Measurements from ENCODE around the gene CKM. TPM values are rescaled to one million over a fixed set of nuclear protein-coding genes. Genes with fewer than 3 reads are reported as not detected.

The CKM gene
- total RNA-seq, 3 donors from 2014 or later: 1.1 to 2.0 (median 1.6) TPM

GRCh38 chr19:45356760-45357444, 34.2 kb upstream of the CKM start:
- no peaks in the 10 kb centered on the region for H3K9me3 ChIP-seq
- no peak for DNase-seq
- TF ChIP-seq CTCF (IDR thresholded peaks at IDR 0.05): no peak
- H3K4me3 ChIP-seq: no peak overlapping the region
- no peaks in the 10 kb centered on the region for H3K4me1 ChIP-seq (ENCODE audit: low read depth)
- no peak for ATAC-seq
- intact Hi-C loops (cut with DNase I, micrococcal nuclease): no loop called here
- H3K36me3 ChIP-seq (ENCODE audit: low read depth): no peaks in the 10 kb centered on the region

DNA sequence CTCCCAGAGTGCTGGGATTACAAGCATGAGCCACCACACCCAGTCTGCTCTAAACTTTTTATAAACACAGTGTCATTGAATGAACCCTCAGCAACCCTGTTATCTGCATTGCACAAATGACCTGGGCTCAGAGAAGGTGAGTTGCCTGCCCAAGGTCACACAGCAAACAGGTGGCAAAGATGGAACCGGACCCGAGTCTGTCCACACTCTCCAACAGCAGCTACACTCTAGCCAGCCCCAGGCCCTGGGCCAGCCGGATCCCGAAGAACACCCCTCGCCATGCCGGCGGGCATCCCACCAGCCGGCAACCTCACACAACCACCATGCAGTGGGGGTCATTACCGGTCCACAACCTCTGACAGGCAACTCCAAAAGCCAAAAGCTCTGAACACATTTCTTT, 33.2 kb upstream of the CKM start:
- no peak for TF ChIP-seq CTCF (IDR thresholded peaks at IDR 0.05)
- intact Hi-C loops (cut with DNase I, micrococcal nuclease): no loop called here
- ATAC-seq (no peak), DNase-seq (no peak)
- Histone ChIP-seq H3K36me3 (ENCODE audit: low read depth) (no peaks in the 10 kb centered on the region), H3K4me3 (no peak overlapping the region), H3K4me1 (ENCODE audit: low read depth) (no peaks in the 10 kb centered on the region), H3K9me3 (no peaks in the 10 kb centered on the region)

DNA sequence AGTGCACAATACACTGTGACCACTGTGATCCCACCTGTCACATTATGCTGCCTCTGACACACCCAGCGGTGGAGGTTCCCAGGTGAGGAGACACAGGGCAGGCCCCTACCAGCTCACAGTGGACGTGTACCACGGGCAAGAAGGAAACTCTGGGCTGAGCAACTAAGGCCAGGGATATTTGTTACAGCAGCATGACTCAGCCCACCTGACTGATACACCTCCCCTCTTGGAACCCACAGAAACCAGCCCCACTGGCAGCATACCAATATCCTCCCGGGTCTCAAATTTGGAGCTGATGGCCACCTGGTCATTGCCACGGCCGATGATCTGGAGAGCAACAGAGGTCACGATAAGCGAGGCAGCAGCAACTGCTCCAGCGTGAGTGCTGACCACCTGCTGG, 32.7 kb upstream of the CKM start:
- H3K4me1 ChIP-seq (ENCODE audit: low read depth): no peaks in the 10 kb centered on the region
- no peak for DNase-seq
- no peaks in the 10 kb centered on the region for H3K9me3 ChIP-seq
- H3K4me3 ChIP-seq: no peak overlapping the region
- TF ChIP-seq CTCF (IDR thresholded peaks at IDR 0.05): no peak
- no peak for ATAC-seq
- intact Hi-C loops (cut with DNase I, micrococcal nuclease): no loop called here
- H3K36me3 ChIP-seq (ENCODE audit: low read depth): no peaks in the 10 kb centered on the region

- DNase-seq (no peak), ATAC-seq (no peak)
- H3K9me3 ChIP-seq: no peaks in the 10 kb centered on the region
- H3K4me3 ChIP-seq: no peak overlapping the region
- TF ChIP-seq CTCF (IDR thresholded peaks at IDR 0.05): no peak
- H3K36me3 ChIP-seq (ENCODE audit: low read depth): no peaks in the 10 kb centered on the region
- H3K4me1 ChIP-seq (ENCODE audit: low read depth): no peaks in the 10 kb centered on the region
- intact Hi-C loops (cut with DNase I, micrococcal nuclease): no loop called here
These were observed 31.7 kb upstream of the CKM start for GRCh38 chr19:45354241-45354842.

- no peak for TF ChIP-seq CTCF (IDR thresholded peaks at IDR 0.05)
- Histone ChIP-seq H3K4me3 (no peak overlapping the region), H3K4me1 (ENCODE audit: low read depth) (no peaks in the 10 kb centered on the region), H3K36me3 (ENCODE audit: low read depth) (no peaks in the 10 kb centered on the region), H3K9me3 (no peaks in the 10 kb centered on the region)
- intact Hi-C loops (cut with DNase I, micrococcal nuclease): no loop called here
- ATAC-seq (no peak), DNase-seq (no peak)
These were observed 30.5 kb upstream of the CKM start for GRCh38 chr19:45352914-45353796.
